ENCODE results near the gene TRPM4. TPM values are rescaled to one million over a fixed set of nuclear protein-coding genes. Genes with fewer than 3 reads are reported as not detected.
"Not testable (repeated sequence)": the region's sequence is repeated elsewhere in the genome, so short reads cannot be mapped to it uniquely, and the experiment has no call there.

Gene TRPM4
- total RNA-seq, 2 experiments from 2014 or later, result 20.9 to 44.2 TPM

- intact Hi-C loops (cut with micrococcal nuclease; ENCODE audit: unreplicated experiment), result no loop called here
- no peaks in the 10 kb centered on the region for H3K9me2 ChIP-seq (ENCODE audit: insufficient read depth, low read length)
- BruUV-seq (replicated peaks), result TSS peak; percentile 90
- peaks cover 32% of the 10 kb centered on the region for H3K4me1 ChIP-seq (ENCODE audit: insufficient read depth, low read length, poor library complexity, severe bottlenecking)
- ChIA-PET POLR2A (no interaction called here), CTCF (ENCODE audit: unreplicated experiment) (no interaction called here)
- peak; percentile 60 for DNase-seq (ENCODE audit: low spot score)
- H3K79me2 ChIP-seq (ENCODE audit: insufficient read depth, low read depth, low read length), result no peaks in the 10 kb centered on the region
- no peak overlapping the region for H2AFZ ChIP-seq (ENCODE audit: low read length)
- peaks cover 9% of the 10 kb centered on the region for H3K36me3 ChIP-seq (ENCODE audit: insufficient read depth, low read length)
- H3K4me2 ChIP-seq (ENCODE audit: low read length), result peak overlapping the region; percentile 49
- peak overlapping the region; percentile 71 for H3K4me3 ChIP-seq (ENCODE audit: low read depth, low read length, poor library complexity, severe bottlenecking)
- no peaks in the 10 kb centered on the region for H3K9me3 ChIP-seq (ENCODE audit: low read length)
- peak overlapping the region; percentile 35 for H3K27ac ChIP-seq (ENCODE audit: low read depth, low read length, poor library complexity, severe bottlenecking)
- no peaks in the 10 kb centered on the region for H4K20me1 ChIP-seq (ENCODE audit: insufficient read depth, low read length)
- TF ChIP-seq EZH2phosphoT487 (IDR thresholded peaks at IDR 0.05; ENCODE audit: borderline replicate concordance, low read depth, low read length) (no peak), CTCF (conservative IDR thresholded peaks at IDR 0.05; ENCODE audit: low read length) (no peak)
These were observed 43.5 kb downstream of the TRPM4 start for GRCh38 chr19:49201042-49201441.

- peak overlapping the region; percentile 19 for H3K4me2 ChIP-seq (ENCODE audit: low read length)
- H3K9me3 ChIP-seq (ENCODE audit: low read length), result no peaks in the 10 kb centered on the region
- no peak overlapping the region for H3K27ac ChIP-seq (ENCODE audit: low read depth, low read length, poor library complexity, severe bottlenecking)
- H2AFZ ChIP-seq (ENCODE audit: low read length), result peak overlapping the region; percentile 6; the same call in 1 of the 2 replicates
- peaks cover 50% of the 10 kb centered on the region for H3K4me1 ChIP-seq (ENCODE audit: insufficient read depth, low read length, poor library complexity, severe bottlenecking)
- BruUV-seq (replicated peaks), result no TSS peak
- TF ChIP-seq CTCF (conservative IDR thresholded peaks at IDR 0.05; ENCODE audit: low read length), result no peak
- no peak for TF ChIP-seq EZH2phosphoT487 (IDR thresholded peaks at IDR 0.05; ENCODE audit: borderline replicate concordance, low read depth, low read length)
- H4K20me1 ChIP-seq (ENCODE audit: insufficient read depth, low read length), result no peaks in the 10 kb centered on the region
- no peaks in the 10 kb centered on the region for H3K79me2 ChIP-seq (ENCODE audit: insufficient read depth, low read depth, low read length)
- peaks cover 12% of the 10 kb centered on the region for H3K36me3 ChIP-seq (ENCODE audit: insufficient read depth, low read length)
- H3K9me2 ChIP-seq (ENCODE audit: insufficient read depth, low read length), result no peaks in the 10 kb centered on the region
- ChIA-PET CTCF (ENCODE audit: unreplicated experiment) (no interaction called here), POLR2A (no interaction called here)
- intact Hi-C loops (cut with micrococcal nuclease; ENCODE audit: unreplicated experiment), result loop anchor here (5.0 kb wide), 2 partner anchors 88 to 108 kb away; partner anchors contain the start of genes C19orf73 and PPFIA3
- H3K4me3 ChIP-seq (ENCODE audit: low read depth, low read length, poor library complexity, severe bottlenecking), result no peak overlapping the region
- DNase-seq (ENCODE audit: low spot score), result peak; percentile 38
These were observed 47.5 kb downstream of the TRPM4 start for GRCh38 chr19:49205114-49205513.

- H3K4me3 ChIP-seq (ENCODE audit: low read depth, low read length, poor library complexity, severe bottlenecking); H2AFZ ChIP-seq (ENCODE audit: low read length); POLR2A ChIA-PET; H3K79me2 ChIP-seq (ENCODE audit: insufficient read depth, low read depth, low read length); DNase-seq (ENCODE audit: low spot score); H4K20me1 ChIP-seq (ENCODE audit: insufficient read depth, low read length); BruUV-seq (replicated peaks); H3K9me2 ChIP-seq (ENCODE audit: insufficient read depth, low read length); H3K4me2 ChIP-seq (ENCODE audit: low read length); H3K9me3 ChIP-seq (ENCODE audit: low read length); CTCF ChIA-PET (ENCODE audit: unreplicated experiment): not testable (repeated sequence)
- H3K4me1 ChIP-seq (ENCODE audit: insufficient read depth, low read length, poor library complexity, severe bottlenecking), result peaks cover 55% of the 10 kb centered on the region
- H3K36me3 ChIP-seq (ENCODE audit: insufficient read depth, low read length), result peaks cover 13% of the 10 kb centered on the region
- intact Hi-C loops (cut with micrococcal nuclease; ENCODE audit: unreplicated experiment), result loop anchor here (2.0 to 5.0 kb wide), 3 partner anchors 61 to 112 kb away; partner anchors contain the start of genes C19orf73 and PPFIA3
- peak overlapping the region; percentile 74 for H3K27ac ChIP-seq (ENCODE audit: low read depth, low read length, poor library complexity, severe bottlenecking)
These were observed 51.9 kb downstream of the TRPM4 start for GRCh38 chr19:49209502-49209901.

Data from OCI-LY7 (cell line).